Osteoblast (primary cell): ENCODE results near the gene ELMO1. TPM values are rescaled to one million over a fixed set of nuclear protein-coding genes. Genes with fewer than 3 reads are reported as not detected.

Experiments
- DNase-seq: peaks from one replicate; pipeline ENCODE4 v3.0.0; 2011; ENCODE audit warnings: low spot score, mixed read lengths; ENCODE audit not compliant: insufficient read length; ENCODE audit errors: missing footprints
- H2AFZ ChIP-seq: 2 replicates; pipeline ENCODE4 v1.6.0; 2011; ENCODE audit warnings: mild to moderate bottlenecking, low read length
- H3K27ac ChIP-seq: 2 replicates; pipeline ENCODE4 v1.5.1; 2011; ENCODE audit warnings: mild to moderate bottlenecking, low read depth, low read length, moderate library complexity
- H3K27me3 ChIP-seq: 2 replicates; pipeline ENCODE4 v1.6.0; 2012; ENCODE audit warnings: mild to moderate bottlenecking, control low read depth, inconsistent platforms, low read length, moderate library complexity; ENCODE audit not compliant: insufficient read depth
- H3K36me3 ChIP-seq: 2 replicates; pipeline ENCODE4 v1.5.1; 2011; ENCODE audit warnings: mild to moderate bottlenecking, low read length, control low read depth, moderate library complexity; ENCODE audit not compliant: insufficient read depth
- H3K4me1 ChIP-seq: 2 replicates; pipeline ENCODE4 v1.5.1; 2011; ENCODE audit warnings: mild to moderate bottlenecking, low read length, control low read depth, moderate library complexity; ENCODE audit not compliant: insufficient read depth
- H3K4me2 ChIP-seq: 2 replicates; pipeline ENCODE4 v1.6.0; 2011; ENCODE audit warnings: mild to moderate bottlenecking, low read length; ENCODE audit not compliant: insufficient read depth
- H3K4me3 ChIP-seq: fragments of 200-600 bp; sonication (generic); 3 replicates; pipeline ENCODE4 v1.5.1; 2012; ENCODE audit warnings: mild to moderate bottlenecking, low read length, inconsistent platforms; ENCODE audit not compliant: insufficient read depth
- H3K79me2 ChIP-seq: 2 replicates; pipeline ENCODE4 v1.6.0; 2012; ENCODE audit warnings: mild to moderate bottlenecking, low read length, control low read depth, inconsistent platforms; ENCODE audit not compliant: insufficient read depth
- H3K9me3 ChIP-seq: 2 replicates; pipeline ENCODE4 v1.5.1; 2011; ENCODE audit warnings: low read depth, low read length, control low read depth
- H4K20me1 ChIP-seq: 2 replicates; pipeline ENCODE4 v1.6.0; 2012; ENCODE audit warnings: mild to moderate bottlenecking, low read length, control low read depth; ENCODE audit not compliant: insufficient read depth
- total RNA-seq: library from RNA; depleted of rRNA; stranded (reverse); fragments of >200 nt; gene quantifications from 2 replicates; pipeline ENCODE4 v1.2.3, GENCODE V29; 2012
- TF ChIP-seq, protein P1 (sequence below): IDR thresholded peaks from 2 replicates; pipeline ENCODE4 v1.5.1; 2011; ENCODE audit warnings: mild to moderate bottlenecking, low read depth, low read length, moderate library complexity; ENCODE audit errors: extremely low read depth

ELMO1 gene
- total RNA-seq, 1 donor, result 2.2 TPM

GRCh38 chr7:37096341-37096740 lies 352.3 kb downstream of the ELMO1 start:
- H3K27ac ChIP-seq, result no peak overlapping the region
- H3K27me3 ChIP-seq, result no peaks in the 10 kb centered on the region
- TF ChIP-seq, protein P1, sequence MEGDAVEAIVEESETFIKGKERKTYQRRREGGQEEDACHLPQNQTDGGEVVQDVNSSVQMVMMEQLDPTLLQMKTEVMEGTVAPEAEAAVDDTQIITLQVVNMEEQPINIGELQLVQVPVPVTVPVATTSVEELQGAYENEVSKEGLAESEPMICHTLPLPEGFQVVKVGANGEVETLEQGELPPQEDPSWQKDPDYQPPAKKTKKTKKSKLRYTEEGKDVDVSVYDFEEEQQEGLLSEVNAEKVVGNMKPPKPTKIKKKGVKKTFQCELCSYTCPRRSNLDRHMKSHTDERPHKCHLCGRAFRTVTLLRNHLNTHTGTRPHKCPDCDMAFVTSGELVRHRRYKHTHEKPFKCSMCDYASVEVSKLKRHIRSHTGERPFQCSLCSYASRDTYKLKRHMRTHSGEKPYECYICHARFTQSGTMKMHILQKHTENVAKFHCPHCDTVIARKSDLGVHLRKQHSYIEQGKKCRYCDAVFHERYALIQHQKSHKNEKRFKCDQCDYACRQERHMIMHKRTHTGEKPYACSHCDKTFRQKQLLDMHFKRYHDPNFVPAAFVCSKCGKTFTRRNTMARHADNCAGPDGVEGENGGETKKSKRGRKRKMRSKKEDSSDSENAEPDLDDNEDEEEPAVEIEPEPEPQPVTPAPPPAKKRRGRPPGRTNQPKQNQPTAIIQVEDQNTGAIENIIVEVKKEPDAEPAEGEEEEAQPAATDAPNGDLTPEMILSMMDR, result no peak
- H3K9me3 ChIP-seq, result no peaks in the 10 kb centered on the region
- no peak overlapping the region for H3K4me2 ChIP-seq
- DNase-seq, result no peak
- no peak overlapping the region for H3K4me3 ChIP-seq
- H2AFZ ChIP-seq, result no peak overlapping the region
- no peaks in the 10 kb centered on the region for H4K20me1 ChIP-seq
- no peaks in the 10 kb centered on the region for H3K4me1 ChIP-seq
- no peaks in the 10 kb centered on the region for H3K36me3 ChIP-seq
- no peaks in the 10 kb centered on the region for H3K79me2 ChIP-seq

DNA sequence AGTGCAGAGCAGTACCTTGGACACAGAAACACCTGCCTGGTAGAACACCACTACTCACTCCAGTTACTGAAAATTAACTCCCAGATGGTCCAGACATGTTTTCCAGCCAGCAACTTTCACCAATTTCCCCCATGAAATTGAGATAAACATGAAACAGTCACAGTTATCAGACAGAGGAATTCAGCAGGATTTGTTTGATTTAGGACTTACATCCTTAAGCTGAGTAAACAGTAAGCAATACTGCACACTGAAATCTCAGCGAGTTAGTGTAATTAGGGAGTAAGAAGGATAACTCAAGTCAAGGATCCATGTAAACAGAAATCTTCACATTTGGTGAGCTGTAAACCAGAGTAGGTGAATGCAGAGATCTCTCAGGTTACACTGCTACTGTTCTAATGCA lies 353.5 kb downstream of the ELMO1 start:
- TF ChIP-seq, protein P1, result no peak
- Histone ChIP-seq H3K27me3 (no peaks in the 10 kb centered on the region), H3K4me1 (no peaks in the 10 kb centered on the region), H3K4me3 (no peak overlapping the region), H3K9me3 (no peaks in the 10 kb centered on the region), H3K27ac (no peak overlapping the region), H3K79me2 (no peaks in the 10 kb centered on the region), H3K4me2 (no peak overlapping the region), H4K20me1 (no peaks in the 10 kb centered on the region), H3K36me3 (no peaks in the 10 kb centered on the region), H2AFZ (no peak overlapping the region)
- no peak for DNase-seq

- H2AFZ ChIP-seq, result no peak overlapping the region
- no peak overlapping the region for H3K27ac ChIP-seq
- H3K4me2 ChIP-seq, result no peak overlapping the region
- H3K4me1 ChIP-seq, result no peaks in the 10 kb centered on the region
- no peaks in the 10 kb centered on the region for H4K20me1 ChIP-seq
- DNase-seq, result no peak
- no peak overlapping the region for H3K4me3 ChIP-seq
- no peaks in the 10 kb centered on the region for H3K36me3 ChIP-seq
- no peaks in the 10 kb centered on the region for H3K79me2 ChIP-seq
- no peaks in the 10 kb centered on the region for H3K27me3 ChIP-seq
- TF ChIP-seq, protein P1, result no peak
- no peaks in the 10 kb centered on the region for H3K9me3 ChIP-seq
Measured at GRCh38 chr7:37093257-37093656, 355.4 kb downstream of the ELMO1 start.

GRCh38 chr7:37092548-37092947 lies 356.1 kb downstream of the ELMO1 start:
- DNase-seq, result no peak
- Histone ChIP-seq H2AFZ (no peak overlapping the region), H3K9me3 (no peaks in the 10 kb centered on the region), H3K4me3 (no peak overlapping the region), H4K20me1 (no peaks in the 10 kb centered on the region), H3K4me1 (no peaks in the 10 kb centered on the region), H3K4me2 (no peak overlapping the region), H3K27ac (no peak overlapping the region), H3K36me3 (no peaks in the 10 kb centered on the region), H3K27me3 (no peaks in the 10 kb centered on the region), H3K79me2 (no peaks in the 10 kb centered on the region)
- TF ChIP-seq, protein P1, result no peak
